GM19238 (cell line): ENCODE results near the gene KCP.
"Not testable (repeated sequence)": the region's sequence is repeated elsewhere in the genome, so short reads cannot be mapped to it uniquely, and the experiment has no call there.

Experiments used
- DNase-seq: peaks from one replicate; pipeline ENCODE4 v3.0.0; 2011; ENCODE audit warnings: low spot score; ENCODE audit not compliant: insufficient read length

The KCP gene

GRCh38 chr7:128910569-128910945 lies at the start of gene KCP:
Gene KCP, minus strand, starts transcription at chr7:128910709. Its CDS starts 33 bp downstream, at chr7:128910676.
- no peak for DNase-seq

GRCh38 chr7:128959296-128959695 lies 48.8 kb upstream of the KCP start:
- DNase-seq = no peak

- DNase-seq = no peak
Measured at GRCh38 chr7:128955981-128956380, 45.5 kb upstream of the KCP start.

- DNase-seq = no peak
Measured at GRCh38 chr7:128954830-128955802, 44.6 kb upstream of the KCP start.

- DNase-seq = no peak
Measured at GRCh38 chr7:128954150-128954549, 43.6 kb upstream of the KCP start.

GRCh38 chr7:128951296-128951695 lies 40.8 kb upstream of the KCP start:
- no peak for DNase-seq

GRCh38 chr7:128948976-128949760 lies 38.7 kb upstream of the KCP start:
- DNase-seq = no peak

- no peak for DNase-seq
Measured at GRCh38 chr7:128948312-128948973, 37.9 kb upstream of the KCP start.

- no peak for DNase-seq
Measured at GRCh38 chr7:128947854-128948253, 37.3 kb upstream of the KCP start.

GRCh38 chr7:128946936-128947830 lies 36.7 kb upstream of the KCP start:
- DNase-seq = no peak

- no peak for DNase-seq
Measured at GRCh38 chr7:128945668-128946366, 35.3 kb upstream of the KCP start.

GRCh38 chr7:128944487-128945236 lies 34.2 kb upstream of the KCP start:
- DNase-seq = no peak

- not testable (repeated sequence) for DNase-seq
Measured at GRCh38 chr7:128943251-128943650, 32.7 kb upstream of the KCP start.

- no peak for DNase-seq
Measured at GRCh38 chr7:128941946-128942526, 31.5 kb upstream of the KCP start.

- DNase-seq = no peak
Measured at GRCh38 chr7:128941323-128941890, 30.9 kb upstream of the KCP start.

- DNase-seq = peak; percentile 91
Measured at GRCh38 chr7:128940494-128941322, 30.2 kb upstream of the KCP start.

- no peak for DNase-seq
Measured at GRCh38 chr7:128939861-128940410, 29.4 kb upstream of the KCP start.
